Measurements from ENCODE around the gene FAM120A.

The FAM120A gene

GRCh38 chr9:93451849-93452709 lies 594 bp downstream of the FAM120A start:
- peak; percentile 9 to 48 (median 13) for DNase-seq (ENCODE audit: low read depth in 3 of 3)

GRCh38 chr9:93452710-93453046 lies 1.2 kb downstream of the FAM120A start:
- peak in 1 of 3 experiments; percentile 14 for DNase-seq (ENCODE audit: low read depth in 3 of 3)

GRCh38 chr9:93453047-93453914 lies 1.8 kb downstream of the FAM120A start, which contains the start of gene FAM120AOS:
Gene FAM120AOS, minus strand, starts transcription at chr9:93453581. Its CDS starts 872 bp downstream, at chr9:93452709.
- peak; percentile 47 to 73 (median 67) for DNase-seq (ENCODE audit: low read depth in 3 of 3)

- DNase-seq (ENCODE audit: low read depth in 3 of 3) = no peak
These were observed 4.5 kb downstream of the FAM120A start for GRCh38 chr9:93456022-93456421.

- no peak for DNase-seq (ENCODE audit: low read depth in 3 of 3)
These were observed 5.0 kb downstream of the FAM120A start for GRCh38 chr9:93456504-93456903.

GRCh38 chr9:93457006-93457405 lies 5.5 kb downstream of the FAM120A start:
- DNase-seq (ENCODE audit: low read depth in 3 of 3) = no peak

- no peak for DNase-seq (ENCODE audit: low read depth in 3 of 3)
These were observed 7.2 kb downstream of the FAM120A start for GRCh38 chr9:93458712-93459111.

GRCh38 chr9:93459432-93459847 lies 8.0 kb downstream of the FAM120A start:
- DNase-seq (ENCODE audit: low read depth in 3 of 3) = no peak

- no peak for DNase-seq (ENCODE audit: low read depth in 3 of 3)
These were observed 9.4 kb downstream of the FAM120A start for GRCh38 chr9:93460689-93461413.

GRCh38 chr9:93461414-93461743 lies 9.9 kb downstream of the FAM120A start:
- DNase-seq (ENCODE audit: low read depth in 3 of 3) = no peak

GRCh38 chr9:93461821-93462220 lies 10.3 kb downstream of the FAM120A start:
- no peak for DNase-seq (ENCODE audit: low read depth in 3 of 3)

- no peak for DNase-seq (ENCODE audit: low read depth in 3 of 3)
These were observed 12.3 kb downstream of the FAM120A start for GRCh38 chr9:93463638-93464248.

GRCh38 chr9:93464395-93464794 lies 12.9 kb downstream of the FAM120A start:
- DNase-seq (ENCODE audit: low read depth in 3 of 3) = no peak

GRCh38 chr9:93464876-93465275 lies 13.4 kb downstream of the FAM120A start:
- DNase-seq (ENCODE audit: low read depth in 3 of 3) = no peak

GRCh38 chr9:93465855-93466254 lies 14.4 kb downstream of the FAM120A start:
- DNase-seq (ENCODE audit: low read depth in 3 of 3) = no peak

- no peak for DNase-seq (ENCODE audit: low read depth in 3 of 3)
These were observed 15.1 kb downstream of the FAM120A start for GRCh38 chr9:93466416-93467061.

GRCh38 chr9:93467062-93467416 lies 15.6 kb downstream of the FAM120A start:
- DNase-seq (ENCODE audit: low read depth in 3 of 3) = no peak

GRCh38 chr9:93467462-93467861 lies 16.0 kb downstream of the FAM120A start:
- no peak for DNase-seq (ENCODE audit: low read depth in 3 of 3)

- DNase-seq (ENCODE audit: low read depth in 3 of 3) = no peak
These were observed 17.4 kb downstream of the FAM120A start for GRCh38 chr9:93468763-93469456.

- no peak for DNase-seq (ENCODE audit: low read depth in 3 of 3)
These were observed 18.9 kb downstream of the FAM120A start for GRCh38 chr9:93470391-93470790.

GRCh38 chr9:93471124-93471523 lies 19.6 kb downstream of the FAM120A start:
- no peak for DNase-seq (ENCODE audit: low read depth in 3 of 3)

Data from stimulated activated CD4-positive, alpha-beta T cell treated with anti-CD3 and anti-CD28 coated beads, TNF-alpha, amount 100 ng/mL, for 4 hours (primary cell).